HFFc6 (cell line): ENCODE results near the gene PRR33. TPM values are rescaled to one million over a fixed set of nuclear protein-coding genes. Genes with fewer than 3 reads are reported as not detected.
A peak's percentile ranks its signal among the peaks of the same experiment; 100 is the strongest.
"Not testable (repeated sequence)": the region's sequence is repeated elsewhere in the genome, so short reads cannot be mapped to it uniquely, and the experiment has no call there.

Experiments
- DNase-seq: peaks from one replicate; pipeline ENCODE4 v3.0.0-alpha.2; 2018
- H3K27ac Mint-ChIP-seq: 2 replicates; pipeline ENCODE4 v1.8.0; 2020; ENCODE audit warnings: mild to moderate bottlenecking, mixed read lengths
- H3K27me3 Mint-ChIP-seq: 2 replicates; pipeline ENCODE4 v1.8.0; 2021; ENCODE audit warnings: mild to moderate bottlenecking, moderate library complexity, mixed read lengths; ENCODE audit not compliant: insufficient read depth
- H3K36me3 Mint-ChIP-seq: 2 replicates; pipeline ENCODE4 v1.8.0; 2021; ENCODE audit warnings: low read depth, mixed read lengths
- H3K4me1 Mint-ChIP-seq: 2 replicates; pipeline ENCODE4 v1.8.0; 2020; ENCODE audit warnings: low read depth, mixed read lengths
- H3K4me3 Mint-ChIP-seq: 2 replicates; pipeline ENCODE4 v1.8.0; 2020; ENCODE audit warnings: mild to moderate bottlenecking, moderate library complexity, mixed read lengths
- H3K9me3 Mint-ChIP-seq: 2 replicates; pipeline ENCODE4 v1.8.0; 2020; ENCODE audit warnings: mild to moderate bottlenecking, mixed read lengths
- CTCF ChIP-seq: fragments of 200-600 bp; sonication (generic); IDR thresholded peaks from 2 replicates; pipeline ENCODE4 v1.5.0; 2021; ENCODE audit warnings: antibody characterized with exemption, mild to moderate bottlenecking
- total RNA-seq, 6 experiments: library from RNA; stranded (reverse); fragmentation: NEBNext Ultra II Directional; extraction: Animal tissue kit (Norgen Biotek cat#: 25700); gene quantifications; 2 replicates in 1 of 6; 3 replicates in 5 of 6; pipeline ENCODE4 v1.2.3, GENCODE V29; 2021

Gene PRR33
- total RNA-seq, 6 experiments from 2014 or later = not detected

GRCh38 chr11:1876361-1877063 lies 15.2 kb downstream of the PRR33 start:
- no peak for DNase-seq
- H3K4me3 Mint-ChIP-seq = peak overlapping the region; percentile 49; the same call in 1 of the 2 replicates
- peak; percentile 77 for TF ChIP-seq CTCF
- no peaks in the 10 kb centered on the region for H3K9me3 Mint-ChIP-seq
- no peaks in the 10 kb centered on the region for H3K4me1 Mint-ChIP-seq
- no peaks in the 10 kb centered on the region for H3K36me3 Mint-ChIP-seq
- peaks cover 2% of the 10 kb centered on the region; the same call in 1 of the 2 replicates for H3K27me3 Mint-ChIP-seq
- no peak overlapping the region for H3K27ac Mint-ChIP-seq

- not testable (repeated sequence) for H3K4me1 Mint-ChIP-seq, DNase-seq, H3K36me3 Mint-ChIP-seq, H3K4me3 Mint-ChIP-seq, H3K9me3 Mint-ChIP-seq, H3K27me3 Mint-ChIP-seq, H3K27ac Mint-ChIP-seq
These were observed 15.8 kb downstream of the PRR33 start for GRCh38 chr11:1875851-1876301.

GRCh38 chr11:1875093-1875850 lies 16.4 kb downstream of the PRR33 start:
- no peak for DNase-seq
- Mint-ChIP-seq H3K4me1 (no peaks in the 10 kb centered on the region), H3K27ac (no peak overlapping the region), H3K9me3 (no peaks in the 10 kb centered on the region), H3K4me3 (no peak overlapping the region), H3K36me3 (no peaks in the 10 kb centered on the region), H3K27me3 (peaks cover 2% of the 10 kb centered on the region)
- no peak for TF ChIP-seq CTCF

- H3K27ac Mint-ChIP-seq, DNase-seq, H3K36me3 Mint-ChIP-seq, H3K9me3 Mint-ChIP-seq, H3K27me3 Mint-ChIP-seq, H3K4me1 Mint-ChIP-seq, H3K4me3 Mint-ChIP-seq: not testable (repeated sequence)
These were observed 17.1 kb downstream of the PRR33 start for GRCh38 chr11:1874441-1875092.

- not testable (repeated sequence) for H3K9me3 Mint-ChIP-seq, H3K4me1 Mint-ChIP-seq, DNase-seq, H3K4me3 Mint-ChIP-seq, H3K27ac Mint-ChIP-seq, H3K36me3 Mint-ChIP-seq, H3K27me3 Mint-ChIP-seq
These were observed 17.9 kb downstream of the PRR33 start for GRCh38 chr11:1873813-1874150.

GRCh38 chr11:1873048-1873812 lies 18.5 kb downstream of the PRR33 start:
- DNase-seq = no peak
- Mint-ChIP-seq H3K4me1 (no peaks in the 10 kb centered on the region), H3K36me3 (no peaks in the 10 kb centered on the region), H3K9me3 (no peaks in the 10 kb centered on the region), H3K4me3 (no peak overlapping the region), H3K27ac (no peak overlapping the region), H3K27me3 (peaks cover 3% of the 10 kb centered on the region)
- TF ChIP-seq CTCF = no peak
